HUES6 (cell line): Measurements from ENCODE around the gene GJD4.

ENCODE experiments used
- H3K27ac ChIP-seq: 2 replicates; pipeline ENCODE4 v1.7.0; 2013; ENCODE audit warnings: low read depth, mild to moderate bottlenecking, low read length, inconsistent platforms
- H3K27me3 ChIP-seq: 2 replicates; pipeline ENCODE4 v1.6.1; 2013; ENCODE audit warnings: low read length; ENCODE audit not compliant: control insufficient read depth, insufficient read depth
- H3K36me3 ChIP-seq: 2 replicates; pipeline ENCODE4 v1.6.1; 2013; ENCODE audit warnings: low read length; ENCODE audit not compliant: control insufficient read depth, insufficient read depth
- H3K4me1 ChIP-seq: 2 replicates; pipeline ENCODE4 v1.6.1; 2013; ENCODE audit warnings: low read length; ENCODE audit not compliant: control insufficient read depth, insufficient read depth
- H3K4me3 ChIP-seq: 2 replicates; pipeline ENCODE4 v1.5.1; 2013; ENCODE audit warnings: low read depth, low read length
- H3K9ac ChIP-seq: one replicate; pipeline ENCODE4 v1.6.1; 2013; ENCODE audit warnings: mild to moderate bottlenecking, low read length
- H3K9me3 ChIP-seq: 2 replicates; pipeline ENCODE4 v1.6.1; 2013; ENCODE audit warnings: low read depth, low read length; ENCODE audit not compliant: control insufficient read depth, insufficient read depth

Gene GJD4

GRCh38 chr10:35614312-35614711 lies 9.2 kb downstream of the GJD4 start:
- Histone ChIP-seq H3K9me3 (peaks cover 10% of the 10 kb centered on the region), H3K36me3 (no peaks in the 10 kb centered on the region), H3K4me1 (no peaks in the 10 kb centered on the region; the same call in 1 of the 2 replicates), H3K9ac (no peak overlapping the region), H3K4me3 (no peak overlapping the region), H3K27me3 (no peaks in the 10 kb centered on the region), H3K27ac (no peak overlapping the region)

- Histone ChIP-seq H3K9ac (no peak overlapping the region), H3K9me3 (no peaks in the 10 kb centered on the region), H3K4me3 (no peak overlapping the region), H3K27ac (no peak overlapping the region), H3K4me1 (no peaks in the 10 kb centered on the region), H3K27me3 (no peaks in the 10 kb centered on the region; the same call in 1 of the 2 replicates), H3K36me3 (no peaks in the 10 kb centered on the region)
Observed at GRCh38 chr10:35626971-35627507, 21.9 kb downstream of the GJD4 start.

GRCh38 chr10:35631404-35631803 lies 26.3 kb downstream of the GJD4 start:
- H3K9me3 ChIP-seq, result no peaks in the 10 kb centered on the region
- H3K36me3 ChIP-seq, result no peaks in the 10 kb centered on the region
- H3K4me3 ChIP-seq, result no peak overlapping the region

GRCh38 chr10:35632027-35632426 lies 26.9 kb downstream of the GJD4 start:
- H3K4me1 ChIP-seq, result peaks cover 13% of the 10 kb centered on the region
- H3K4me3 ChIP-seq, result no peak overlapping the region
- H3K36me3 ChIP-seq, result no peaks in the 10 kb centered on the region
- peaks cover 12% of the 10 kb centered on the region; the same call in 1 of the 2 replicates for H3K27me3 ChIP-seq
- H3K9me3 ChIP-seq, result no peaks in the 10 kb centered on the region
- H3K27ac ChIP-seq, result no peak overlapping the region
- no peak overlapping the region for H3K9ac ChIP-seq

More at GRCh38 chr10:35631404-35631803, 26.3 kb downstream of the GJD4 start:
- Histone ChIP-seq H3K27ac (no peak overlapping the region), H3K27me3 (peaks cover 8% of the 10 kb centered on the region; the same call in 1 of the 2 replicates), H3K9ac (no peak overlapping the region), H3K4me1 (peaks cover 8% of the 10 kb centered on the region)

- no peak overlapping the region for H3K4me3 ChIP-seq
- H3K27me3 ChIP-seq, result peaks cover 19% of the 10 kb centered on the region; the same call in 1 of the 2 replicates
- H3K4me1 ChIP-seq, result peaks cover 21% of the 10 kb centered on the region
- no peak overlapping the region for H3K27ac ChIP-seq
- H3K9me3 ChIP-seq, result no peaks in the 10 kb centered on the region
- no peaks in the 10 kb centered on the region for H3K36me3 ChIP-seq
- H3K9ac ChIP-seq, result no peak overlapping the region
Observed at GRCh38 chr10:35633006-35633980, 28.2 kb downstream of the GJD4 start.

GRCh38 chr10:35635576-35635975 lies 30.4 kb downstream of the GJD4 start:
- Histone ChIP-seq H3K4me3 (no peak overlapping the region), H3K4me1 (peaks cover 29% of the 10 kb centered on the region), H3K9ac (no peak overlapping the region), H3K9me3 (no peaks in the 10 kb centered on the region), H3K27me3 (peaks cover 36% of the 10 kb centered on the region), H3K36me3 (no peaks in the 10 kb centered on the region), H3K27ac (no peak overlapping the region)

- Histone ChIP-seq H3K27ac (no peak overlapping the region), H3K36me3 (no peaks in the 10 kb centered on the region), H3K9me3 (no peaks in the 10 kb centered on the region), H3K27me3 (peaks cover 41% of the 10 kb centered on the region), H3K9ac (no peak overlapping the region), H3K4me3 (peak overlapping the region; percentile 60), H3K4me1 (peaks cover 29% of the 10 kb centered on the region)
Observed at GRCh38 chr10:35636956-35637355, 31.8 kb downstream of the GJD4 start.

GRCh38 chr10:35637462-35637861 lies 32.3 kb downstream of the GJD4 start:
- peaks cover 41% of the 10 kb centered on the region for H3K27me3 ChIP-seq
- peaks cover 28% of the 10 kb centered on the region for H3K4me1 ChIP-seq
- peak overlapping the region; percentile 22 for H3K9ac ChIP-seq
- H3K36me3 ChIP-seq, result no peaks in the 10 kb centered on the region
- peak overlapping the region; percentile 60 for H3K4me3 ChIP-seq
- no peak overlapping the region for H3K27ac ChIP-seq
- no peaks in the 10 kb centered on the region for H3K9me3 ChIP-seq

- H3K27ac ChIP-seq, result no peak overlapping the region
- H3K36me3 ChIP-seq, result no peaks in the 10 kb centered on the region
- H3K4me1 ChIP-seq, result peaks cover 22% of the 10 kb centered on the region
- H3K27me3 ChIP-seq, result peaks cover 43% of the 10 kb centered on the region
- H3K9me3 ChIP-seq, result no peaks in the 10 kb centered on the region
- H3K9ac ChIP-seq, result peak overlapping the region; percentile 22
- H3K4me3 ChIP-seq, result peak overlapping the region; percentile 60
Observed at GRCh38 chr10:35638101-35638500, 33.0 kb downstream of the GJD4 start.

GRCh38 chr10:35639021-35639727 lies 34.0 kb downstream of the GJD4 start:
- Histone ChIP-seq H3K36me3 (no peaks in the 10 kb centered on the region), H3K4me1 (peaks cover 22% of the 10 kb centered on the region)

More at GRCh38 chr10:35639021-35639727, 34.0 kb downstream of the GJD4 start:
- H3K9me3 ChIP-seq, result no peaks in the 10 kb centered on the region
- H3K27me3 ChIP-seq, result peaks cover 52% of the 10 kb centered on the region
- no peak overlapping the region for H3K27ac ChIP-seq
- H3K9ac ChIP-seq, result peak overlapping the region; percentile 81
- peak overlapping the region; percentile 76 for H3K4me3 ChIP-seq
